Astrocyte (in vitro differentiated cells and primary cell): ENCODE measurements around the gene CTCF.

Experiments used
- CTCF ChIP-seq: IDR thresholded peaks from 2 replicates; pipeline ENCODE4 v1.5.1; 2011; ENCODE audit warnings: low read depth, mild to moderate bottlenecking, inconsistent platforms, low read length, moderate library complexity; ENCODE audit not compliant: insufficient read depth
- EZH2 ChIP-seq: IDR thresholded peaks from 2 replicates; pipeline ENCODE4 v1.6.1; 2012; ENCODE audit warnings: mild to moderate bottlenecking, low read length, inconsistent platforms; ENCODE audit not compliant: insufficient read depth

- TF ChIP-seq CTCF = no peak
- TF ChIP-seq EZH2 = no peak
Measured at GRCh38 chr16:67605641-67606040, 43.3 kb downstream of the CTCF start.
